SK-N-SH (cell line): Measurements from ENCODE around the gene PRCC. TPM values are rescaled to one million over a fixed set of nuclear protein-coding genes. Genes with fewer than 3 reads are reported as not detected.

Experiments used
- CTCF ChIA-PET: fragments of 300-600, 350-600 bp; formaldehyde crosslinking; extraction: SDS; loops from one replicate; lab custom pipeline; 2021; lab: Yijun Ruan, JAX
- POLR2A ChIA-PET: fragments of 350-600 bp; sonication (Branson Sonifier 250); formaldehyde crosslinking; extraction: SDS; loops from one replicate; lab custom pipeline; 2020; ENCODE audit warnings: antibody characterized with exemption, inconsistent platforms; lab: Yijun Ruan, JAX
- DNase-seq: peaks from one replicate; pipeline ENCODE4 v3.0.0; 2012
- H2AFZ ChIP-seq: fragments of 200-600 bp; sonication (generic); 2 replicates; pipeline ENCODE4 v1.8.1; 2016; ENCODE audit warnings: antibody characterized with exemption, mild to moderate bottlenecking, low read depth
- H3F3A ChIP-seq: fragments of 200-600 bp; sonication (generic); replicated peaks from 2 replicates; pipeline ENCODE3; 2016; ENCODE audit warnings: antibody characterized with exemption, mild to moderate bottlenecking; ENCODE audit not compliant: insufficient read depth
- H3K27ac ChIP-seq, 2 experiments: fragments of 200-500 bp in 1 of 2; fragments of 200-600 bp in 1 of 2; sonication (Bioruptor generic) in 1 of 2; sonication (generic), shearing (Covaris generic) in 1 of 2; 2 replicates each; pipeline versions ENCODE4 v1.5.1 to v1.6.1; 2014 to 2016; ENCODE audit warnings: low read depth in 2 of 2, inconsistent platforms in 1 of 2, low read length in 1 of 2, mild to moderate bottlenecking in 1 of 2, mixed read lengths in 1 of 2
- H3K27me3 ChIP-seq: fragments of 200-600 bp; sonication (generic), shearing (Covaris generic); 2 replicates; pipeline ENCODE4 v1.6.1; 2016; ENCODE audit warnings: mixed run types; ENCODE audit not compliant: insufficient read depth
- H3K36me3 ChIP-seq, 2 experiments: fragments of 200-500 bp in 1 of 2; fragments of 200-600 bp in 1 of 2; sonication (Bioruptor generic) in 1 of 2; sonication (generic) in 1 of 2; replicated peaks in 1 of 2; 2 replicates each; pipeline versions ENCODE3 to v1.5.1; 2014 to 2016; ENCODE audit warnings: low read length in 1 of 2, mild to moderate bottlenecking in 1 of 2; ENCODE audit not compliant: insufficient read depth in 2 of 2, control insufficient read depth in 1 of 2
- H3K4me1 ChIP-seq, 2 experiments: fragments of 200-500 bp in 1 of 2; fragments of 200-600 bp in 1 of 2; sonication (Bioruptor generic) in 1 of 2; sonication (generic), shearing (Covaris generic) in 1 of 2; 2 replicates each; pipeline versions ENCODE4 v1.5.1 to v1.6.1; 2014 to 2016; ENCODE audit warnings: low read depth in 1 of 2, low read length in 1 of 2, mixed run types in 1 of 2; ENCODE audit not compliant: insufficient read depth in 2 of 2, control insufficient read depth in 1 of 2
- H3K4me2 ChIP-seq: fragments of 200-600 bp; sonication (generic), shearing (Covaris generic); 2 replicates; pipeline ENCODE4 v1.6.1; 2017; ENCODE audit warnings: mixed run types
- H3K4me3 ChIP-seq, 2 experiments: fragments of 200-500 bp in 1 of 2; fragments of 200-600 bp in 1 of 2; sonication (Bioruptor generic) in 1 of 2; sonication (generic), shearing (Covaris generic) in 1 of 2; 2 replicates each; pipeline versions ENCODE4 v1.5.1 to v1.8.1; 2014 to 2016; ENCODE audit warnings: low read depth in 2 of 2, inconsistent platforms in 1 of 2, low read length in 1 of 2, mild to moderate bottlenecking in 1 of 2, mixed read lengths in 1 of 2, moderate library complexity in 1 of 2
- H3K79me2 ChIP-seq: fragments of 200-600 bp; sonication (generic); 2 replicates; pipeline ENCODE4 v1.8.1; 2017; ENCODE audit warnings: mild to moderate bottlenecking; ENCODE audit not compliant: insufficient read depth
- H3K9ac ChIP-seq: fragments of 200-600 bp; sonication (generic); 2 replicates; pipeline ENCODE4 v1.6.1; 2017; ENCODE audit warnings: mixed run types
- H3K9me2 ChIP-seq: fragments of 200-600 bp; sonication (generic); 2 replicates; pipeline ENCODE4 v1.6.1; 2017; ENCODE audit warnings: mixed run types
- H3K9me3 ChIP-seq: fragments of 200-600 bp; sonication (generic); 2 replicates; pipeline ENCODE4 v1.6.1; 2017; ENCODE audit warnings: mixed run types, mild to moderate bottlenecking, moderate library complexity
- H4K20me1 ChIP-seq: fragments of 200-600 bp; sonication (generic); 2 replicates; pipeline ENCODE4 v1.6.1; 2017; ENCODE audit warnings: mild to moderate bottlenecking, mixed run types; ENCODE audit not compliant: insufficient read depth
- CHD2 ChIP-seq: fragments of 150-350 bp; IDR thresholded peaks from 2 replicates; pipeline ENCODE4 v1.6.1; 2018; ENCODE audit warnings: low read length; ENCODE audit not compliant: partially characterized antibody
- EP300 ChIP-seq, 2 experiments: IDR thresholded peaks; 2 replicates each; pipeline versions ENCODE4 v1.4.0 to v1.6.1; 2012; ENCODE audit warnings: borderline replicate concordance in 1 of 2, low read depth in 1 of 2, low read length in 1 of 2
- FOXJ3 ChIP-seq: sonication (generic); formaldehyde crosslinking; IDR thresholded peaks from 2 replicates; pipeline ENCODE4 v1.5.1; 2020; ENCODE audit warnings: mild to moderate bottlenecking, missing genetic modification reagents
- GABPA ChIP-seq: IDR thresholded peaks from 2 replicates; pipeline ENCODE4 v1.4.0; 2012; ENCODE audit warnings: low read depth, mild to moderate bottlenecking
- MXI1 ChIP-seq: IDR thresholded peaks from 2 replicates; pipeline ENCODE4 v1.6.1; 2012; ENCODE audit warnings: mild to moderate bottlenecking, low read depth, low read length, improper control_type of control experiment
- NFIC ChIP-seq: IDR thresholded peaks from 2 replicates; pipeline ENCODE4 v1.4.0; 2012; ENCODE audit warnings: borderline replicate concordance
- RCOR1 ChIP-seq: fragments of 150-350 bp; IDR thresholded peaks from 2 replicates; pipeline ENCODE4 v1.6.1; 2017; ENCODE audit warnings: antibody characterized with exemption, low read length
- REST ChIP-seq: IDR thresholded peaks from 2 replicates; pipeline ENCODE4 v1.6.1; 2012; ENCODE audit warnings: mild to moderate bottlenecking, low read depth, low read length, moderate library complexity
- RXRA ChIP-seq: IDR thresholded peaks from 2 replicates; pipeline ENCODE4 v1.4.0; 2012; ENCODE audit warnings: low read depth, mild to moderate bottlenecking, borderline replicate concordance
- SMC3 ChIP-seq: IDR thresholded peaks from 2 replicates; pipeline ENCODE4 v1.6.1; 2012; ENCODE audit warnings: low read depth, low read length, improper control_type of control experiment
- TEAD4 ChIP-seq: IDR thresholded peaks from 2 replicates; pipeline ENCODE4 v1.4.0; 2012; ENCODE audit warnings: mild to moderate bottlenecking, borderline replicate concordance; ENCODE audit not compliant: insufficient read depth
- WGBS: methylation state at CpG from one replicate; pipeline ENCODE4 v1.1.6; 2017; ENCODE audit warnings: low lambda C conversion rate; 5-methylcytosine and 5-hydroxymethylcytosine counted together
- polyA plus RNA-seq, 3 experiments: library from polyadenylated mRNA; depleted of rRNA; stranded (reverse); fragments of >200 nt; gene quantifications; 2 replicates each; pipeline ENCODE4 v1.2.3, GENCODE V29; 2012
- TF ChIP-seq, protein P1 (sequence below): IDR thresholded peaks from 2 replicates; pipeline ENCODE4; 2012

Gene PRCC
- polyA plus RNA-seq, 1 of the 3 experiments (the other 2 are of a cell fraction) = 39.2 TPM

GRCh38 chr1:156752843-156753482 lies 14.4 kb upstream of the PRCC start:
- Histone ChIP-seq H3K27me3 (no peaks in the 10 kb centered on the region), H3K9me2 (no peaks in the 10 kb centered on the region), H2AFZ (no peak overlapping the region; the same call in 1 of the 2 replicates), H3K9ac (peak overlapping the region; percentile 100; the same call in 1 of the 2 replicates), H4K20me1 (no peaks in the 10 kb centered on the region), H3F3A (peaks cover 18% of the 10 kb centered on the region), H3K36me3 (peaks cover 2 to 8% of the 10 kb centered on the region in 2 experiments), H3K4me3 (peak overlapping the region; percentile 78 to 98), H3K4me2 (peak overlapping the region; percentile 78), H3K79me2 (peaks cover 54% of the 10 kb centered on the region), H3K4me1 (peaks cover 19 to 31% of the 10 kb centered on the region in 2 experiments), H3K9me3 (no peaks in the 10 kb centered on the region), H3K27ac (peak overlapping the region; percentile 97 to 100; a peak in 2 of 4 replicates)
- TF ChIP-seq RCOR1 = no peak
- no peak for TF ChIP-seq SMC3
- no peak for TF ChIP-seq CHD2
- no peak for TF ChIP-seq RXRA
- TF ChIP-seq NFIC = no peak
- TF ChIP-seq MXI1 = no peak
- no peak for TF ChIP-seq REST
- no peak for TF ChIP-seq GABPA
- no peak for TF ChIP-seq FOXJ3 (CRISPR knock-in tag)
- no peak for TF ChIP-seq TEAD4
- no peak for TF ChIP-seq EP300 (IDR thresholded peaks at IDR 0.05; ENCODE audit: borderline replicate concordance in 1 of 2, low read depth in 1 of 2, low read length in 1 of 2)
- TF ChIP-seq, protein P1, sequence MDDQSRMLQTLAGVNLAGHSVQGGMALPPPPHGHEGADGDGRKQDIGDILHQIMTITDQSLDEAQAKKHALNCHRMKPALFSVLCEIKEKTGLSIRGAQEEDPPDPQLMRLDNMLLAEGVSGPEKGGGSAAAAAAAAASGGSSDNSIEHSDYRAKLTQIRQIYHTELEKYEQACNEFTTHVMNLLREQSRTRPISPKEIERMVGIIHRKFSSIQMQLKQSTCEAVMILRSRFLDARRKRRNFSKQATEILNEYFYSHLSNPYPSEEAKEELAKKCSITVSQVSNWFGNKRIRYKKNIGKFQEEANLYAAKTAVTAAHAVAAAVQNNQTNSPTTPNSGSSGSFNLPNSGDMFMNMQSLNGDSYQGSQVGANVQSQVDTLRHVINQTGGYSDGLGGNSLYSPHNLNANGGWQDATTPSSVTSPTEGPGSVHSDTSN = no peak
- 52% methylated on average over 1 of the region's 1 CpG for WGBS
- no peak for DNase-seq
- CTCF ChIA-PET = interaction anchor here (0.6 to 3.9 kb wide), 7 partner anchors 13 to 175 kb away, joined by 3 to 30 read pairs (median 5); partner anchors contain the start of genes INSRR, METTL25B and PRCC
- POLR2A ChIA-PET = interaction anchor here (1.9 to 2.3 kb wide), 3 partner anchors 15 to 25 kb away, joined by 14 to 26 read pairs (median 15); partner anchors contain the start of genes ISG20L2, METTL25B and PRCC
